GM10248 (cell line): ENCODE data around the gene HGF.
"Not testable (repeated sequence)": the region's sequence is repeated elsewhere in the genome, so short reads cannot be mapped to it uniquely, and the experiment has no call there.

Experiments
- CTCF ChIA-PET: fragments of 300-600 bp; sonication (Branson Sonifier 250); formaldehyde crosslinking; extraction: SDS; loops from one replicate; lab custom pipeline; 2021; ENCODE audit warnings: antibody characterized with exemption; lab: Yijun Ruan, JAX
- POLR2A ChIA-PET: fragments of 350-650 bp; sonication (Branson Sonifier 250); formaldehyde crosslinking; extraction: SDS; loops from one replicate; lab custom pipeline; 2020; ENCODE audit warnings: antibody characterized with exemption; lab: Yijun Ruan, JAX
- DNase-seq: peaks from one replicate; pipeline ENCODE4 v3.0.0; 2012; ENCODE audit errors: extremely low spot score
- CTCF ChIP-seq: IDR thresholded peaks from 2 replicates; pipeline ENCODE4 v1.5.1; 2012; ENCODE audit warnings: mild to moderate bottlenecking, low read depth; ENCODE audit errors: extremely low read depth, missing control alignments, control extremely low read depth

The HGF gene

GRCh38 chr7:81769891-81770727 lies at the start of gene HGF:
Gene HGF, minus strand, starts transcription at chr7:81770047. Its CDS starts 76 bp downstream, at chr7:81769971.
- POLR2A ChIA-PET = no interaction called here
- DNase-seq = no peak
- CTCF ChIA-PET = no interaction called here
- no peak for TF ChIP-seq CTCF

- CTCF ChIA-PET = no interaction called here
These were observed 46.5 kb upstream of the HGF start for GRCh38 chr7:81816312-81816711.

GRCh38 chr7:81812866-81813476 lies 43.1 kb upstream of the HGF start:
- CTCF ChIA-PET, DNase-seq, POLR2A ChIA-PET: not testable (repeated sequence)

More at GRCh38 chr7:81816312-81816711, 46.5 kb upstream of the HGF start:
- DNase-seq = no peak
- POLR2A ChIA-PET = no interaction called here
- no peak for TF ChIP-seq CTCF

- no peak for DNase-seq
- CTCF ChIA-PET = no interaction called here
- TF ChIP-seq CTCF = no peak
- POLR2A ChIA-PET = no interaction called here
These were observed 42.4 kb upstream of the HGF start for GRCh38 chr7:81811956-81812865.

GRCh38 chr7:81810476-81811155 lies 40.8 kb upstream of the HGF start:
- ChIA-PET POLR2A (no interaction called here), CTCF (no interaction called here)
- TF ChIP-seq CTCF = no peak
- no peak for DNase-seq

GRCh38 chr7:81808310-81808709 lies 38.5 kb upstream of the HGF start:
- CTCF ChIA-PET = interaction anchor here (0.9 kb wide), 1 partner anchor 9 kb away, joined by 3 read pairs; no protein-coding TSS in a partner anchor
- DNase-seq, POLR2A ChIA-PET: not testable (repeated sequence)

- ChIA-PET POLR2A (no interaction called here), CTCF (interaction anchor here (1.3 kb wide), 1 partner anchor 26 kb away, joined by 3 read pairs; no protein-coding TSS in a partner anchor)
- TF ChIP-seq CTCF = no peak
- no peak for DNase-seq
These were observed 33.4 kb upstream of the HGF start for GRCh38 chr7:81803267-81803666.
